Hindlimb muscle (tissue), 1 donor: ENCODE measurements around the gene CDHR5. TPM values are rescaled to one million over a fixed set of nuclear protein-coding genes. Genes with fewer than 3 reads are reported as not detected.

Experiments
- DNase-seq: peaks from one replicate; pipeline ENCODE4 v3.0.0-alpha.2; 2013
- polyA plus RNA-seq: library from polyadenylated mRNA; unstranded; fragments of 120-200 nt; gene quantifications from one replicate; pipeline ENCODE4 v1.2.1, GENCODE V29; 2013; ENCODE audit not compliant: insufficient read length

Gene CDHR5
- polyA plus RNA-seq, 1 donor: 4.1 TPM

DNA sequence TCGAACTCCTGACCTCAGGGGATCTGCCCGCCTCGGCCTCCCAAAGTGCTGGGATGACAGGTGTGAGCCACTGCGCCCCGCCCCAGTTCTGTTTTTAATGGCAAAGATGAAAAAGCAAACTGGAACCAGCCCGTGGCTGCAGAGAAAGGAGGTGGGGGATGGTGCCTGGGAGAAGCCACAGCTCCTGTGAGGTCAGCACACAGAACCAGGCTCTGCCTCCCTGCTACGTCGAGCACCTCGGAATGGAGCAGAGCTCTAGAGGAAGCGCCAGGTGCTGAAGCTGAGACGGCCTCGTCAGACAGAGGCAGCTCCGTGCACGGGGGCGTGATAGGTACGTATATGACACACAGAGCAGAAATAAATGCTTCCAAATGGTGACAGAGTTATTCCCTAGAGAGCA, 20.8 kb upstream of the CDHR5 start:
- no peak for DNase-seq

DNA sequence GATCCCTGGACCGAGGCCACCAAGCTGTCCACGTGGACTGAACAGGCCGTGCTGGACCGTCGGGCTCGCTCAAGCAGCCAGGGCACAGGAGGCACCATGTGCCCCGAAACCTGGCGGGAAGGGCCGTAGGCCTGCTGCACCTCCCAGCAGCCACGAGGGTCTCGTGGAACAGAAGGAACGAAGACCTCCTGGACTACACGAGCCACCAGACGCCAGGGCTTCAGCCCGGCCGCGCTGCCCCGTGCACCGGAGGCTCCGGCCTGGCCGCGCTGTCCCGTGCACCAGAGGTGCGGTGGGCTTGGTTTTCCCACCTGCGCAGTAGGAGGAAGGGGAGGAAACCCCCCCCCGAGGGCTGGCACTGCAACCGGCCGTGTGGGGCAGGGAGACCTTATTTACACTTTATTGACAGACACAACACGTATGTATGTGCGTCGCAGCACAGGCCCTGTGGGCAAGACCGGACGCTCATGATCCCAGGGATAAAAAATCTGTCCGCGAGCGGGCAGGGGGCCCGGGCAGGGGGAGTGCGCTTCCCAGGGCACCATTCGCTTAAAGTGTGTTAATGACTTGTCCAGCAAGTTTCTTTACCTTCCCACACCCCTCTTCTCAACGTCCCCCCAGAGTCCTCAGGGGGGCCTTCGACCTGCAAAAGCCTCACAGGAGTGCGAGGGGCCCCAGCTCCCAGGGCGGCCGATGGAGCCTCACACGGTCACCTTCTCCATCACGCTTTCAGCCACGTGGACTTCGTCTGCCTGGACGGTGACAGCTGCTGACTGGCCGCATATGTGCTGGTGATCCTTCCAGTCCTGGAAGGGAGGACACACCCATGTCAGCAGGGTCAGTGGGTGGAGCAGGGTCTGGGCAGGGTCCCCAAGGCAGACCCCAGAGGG, 19.3 kb upstream of the CDHR5 start:
- DNase-seq: no peak

DNA sequence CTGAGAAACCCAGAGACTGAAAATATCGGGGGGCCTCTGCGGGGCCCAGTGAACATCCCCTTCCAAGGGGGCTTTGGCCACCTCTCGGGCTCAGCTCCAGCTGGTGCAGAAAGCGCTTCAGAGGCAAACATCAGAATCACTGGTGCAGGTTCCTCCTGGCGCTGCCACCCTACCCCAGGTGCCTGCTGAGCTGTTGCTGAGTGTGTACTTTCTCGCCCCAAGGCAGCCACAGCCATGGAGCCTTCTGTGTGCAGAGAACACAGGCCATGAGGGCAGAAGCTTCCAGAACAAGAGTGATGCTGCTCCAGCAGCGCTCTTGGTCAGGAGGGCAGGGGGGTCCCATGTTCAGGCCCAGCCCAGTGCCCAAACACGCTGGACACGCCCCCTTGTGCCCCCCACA, 18.6 kb upstream of the CDHR5 start:
- no peak for DNase-seq

DNA sequence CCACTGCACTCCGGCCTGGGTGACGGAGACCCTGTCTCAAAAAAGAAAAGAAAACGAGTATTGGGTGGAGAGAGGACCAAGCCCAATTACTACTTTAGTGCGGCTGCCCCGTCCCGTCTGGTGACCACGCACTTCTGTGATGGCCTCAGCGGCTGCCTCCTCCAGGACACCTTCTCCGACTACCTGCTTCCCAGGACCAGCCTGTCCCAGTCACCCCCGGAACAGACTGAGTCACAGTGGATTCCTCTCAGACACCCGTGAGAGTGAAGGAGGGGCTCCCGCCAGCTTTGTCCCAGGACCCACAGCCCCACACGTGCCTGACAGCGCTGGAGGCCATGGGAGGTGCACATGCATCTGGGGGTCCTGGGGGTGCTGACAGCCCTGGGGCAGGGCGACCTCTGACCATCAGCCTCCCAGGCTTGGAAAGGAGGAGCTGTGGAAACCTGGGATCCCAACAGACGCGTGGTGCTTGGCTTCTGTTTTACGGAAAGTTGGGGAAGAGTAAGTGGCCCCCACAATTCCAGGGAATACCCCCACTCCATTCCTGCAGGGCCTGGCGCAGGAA, 17.1 kb upstream of the CDHR5 start:
- DNase-seq: no peak

DNA sequence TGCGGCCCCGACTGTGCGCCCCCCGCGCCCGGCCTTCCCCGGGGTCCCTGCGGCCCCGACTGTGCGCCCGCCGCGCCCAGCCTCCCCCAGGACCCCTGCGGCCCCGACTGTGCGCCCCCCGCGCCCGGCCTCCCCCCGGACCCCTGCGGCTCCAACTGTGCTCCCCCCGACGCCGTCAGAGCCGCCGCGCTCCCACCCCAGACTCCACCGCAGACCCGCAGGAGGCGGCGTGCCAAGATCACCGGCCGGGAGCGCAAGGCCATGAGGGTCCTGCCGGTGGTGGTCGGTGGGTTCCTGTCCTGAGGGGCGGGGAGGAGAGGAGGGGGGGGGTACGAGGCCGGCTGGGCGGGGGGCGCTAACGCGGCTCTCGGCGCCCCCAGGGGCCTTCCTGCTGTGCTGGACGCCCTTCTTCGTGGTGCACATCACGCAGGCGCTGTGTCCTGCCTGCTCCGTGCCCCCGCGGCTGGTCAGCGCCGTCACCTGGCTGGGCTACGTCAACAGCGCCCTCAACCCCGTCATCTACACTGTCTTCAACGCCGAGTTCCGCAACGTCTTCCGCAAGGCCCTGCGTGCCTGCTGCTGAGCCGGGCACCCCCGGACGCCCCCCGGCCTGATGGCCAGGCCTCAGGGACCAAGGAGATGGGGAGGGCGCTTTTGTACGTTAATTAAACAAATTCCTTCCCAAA, 15.4 kb upstream of the CDHR5 start:
- no peak for DNase-seq

DNA sequence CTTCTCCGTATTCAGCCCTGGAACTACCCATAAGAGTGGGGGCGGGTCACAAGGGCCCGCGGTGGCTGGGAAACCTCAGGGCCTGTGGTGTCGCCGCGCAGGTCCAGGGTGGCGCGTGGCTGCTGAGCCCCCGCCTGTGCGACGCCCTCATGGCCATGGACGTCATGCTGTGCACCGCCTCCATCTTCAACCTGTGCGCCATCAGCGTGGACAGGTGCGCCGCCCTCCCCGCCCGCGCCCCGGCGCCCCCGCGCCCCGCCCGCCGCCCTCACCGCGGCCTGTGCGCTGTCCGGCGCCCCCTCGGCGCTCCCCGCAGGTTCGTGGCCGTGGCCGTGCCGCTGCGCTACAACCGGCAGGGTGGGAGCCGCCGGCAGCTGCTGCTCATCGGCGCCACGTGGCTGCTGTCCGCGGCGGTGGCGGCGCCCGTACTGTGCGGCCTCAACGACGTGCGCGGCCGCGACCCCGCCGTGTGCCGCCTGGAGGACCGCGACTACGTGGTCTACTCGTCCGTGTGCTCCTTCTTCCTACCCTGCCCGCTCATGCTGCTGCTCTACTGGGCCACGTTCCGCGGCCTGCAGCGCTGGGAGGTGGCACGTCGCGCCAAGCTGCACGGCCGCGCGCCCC, 14.7 kb upstream of the CDHR5 start:
- no peak for DNase-seq

DNA sequence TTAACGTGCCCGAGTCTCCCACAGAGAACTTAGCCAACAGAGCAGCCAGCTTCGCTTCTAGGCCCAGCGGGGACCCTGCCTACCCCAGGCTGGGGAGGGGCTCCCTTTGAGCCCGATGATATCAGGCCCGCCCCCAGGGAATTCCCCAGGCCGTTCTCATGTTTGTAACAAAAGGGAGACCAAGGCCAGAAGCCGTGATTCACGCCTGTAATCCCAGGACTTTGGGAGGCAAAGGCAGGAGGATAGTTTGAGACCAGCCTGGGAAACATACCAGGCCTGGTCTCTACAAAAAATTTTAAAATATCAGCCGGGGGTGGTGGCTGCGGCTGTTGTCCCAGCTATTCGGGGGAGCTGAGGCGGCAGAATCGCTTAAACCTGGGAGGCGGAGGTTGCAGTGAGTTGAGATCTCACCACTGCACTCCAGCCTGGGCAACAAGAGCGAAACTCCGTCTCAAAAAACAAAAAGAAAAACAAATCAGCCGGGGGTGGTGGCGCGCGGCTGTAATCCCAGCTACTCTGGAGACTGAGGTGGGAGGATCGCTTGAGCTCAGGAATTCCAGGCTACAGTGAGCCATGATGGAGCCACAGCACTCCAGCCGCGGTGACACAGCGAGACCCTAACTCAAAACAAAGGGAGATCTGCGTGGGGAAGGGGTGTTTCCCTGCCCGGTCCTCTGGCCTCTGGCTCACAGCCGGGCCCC, 14.0 kb upstream of the CDHR5 start:
- no peak for DNase-seq

DNA sequence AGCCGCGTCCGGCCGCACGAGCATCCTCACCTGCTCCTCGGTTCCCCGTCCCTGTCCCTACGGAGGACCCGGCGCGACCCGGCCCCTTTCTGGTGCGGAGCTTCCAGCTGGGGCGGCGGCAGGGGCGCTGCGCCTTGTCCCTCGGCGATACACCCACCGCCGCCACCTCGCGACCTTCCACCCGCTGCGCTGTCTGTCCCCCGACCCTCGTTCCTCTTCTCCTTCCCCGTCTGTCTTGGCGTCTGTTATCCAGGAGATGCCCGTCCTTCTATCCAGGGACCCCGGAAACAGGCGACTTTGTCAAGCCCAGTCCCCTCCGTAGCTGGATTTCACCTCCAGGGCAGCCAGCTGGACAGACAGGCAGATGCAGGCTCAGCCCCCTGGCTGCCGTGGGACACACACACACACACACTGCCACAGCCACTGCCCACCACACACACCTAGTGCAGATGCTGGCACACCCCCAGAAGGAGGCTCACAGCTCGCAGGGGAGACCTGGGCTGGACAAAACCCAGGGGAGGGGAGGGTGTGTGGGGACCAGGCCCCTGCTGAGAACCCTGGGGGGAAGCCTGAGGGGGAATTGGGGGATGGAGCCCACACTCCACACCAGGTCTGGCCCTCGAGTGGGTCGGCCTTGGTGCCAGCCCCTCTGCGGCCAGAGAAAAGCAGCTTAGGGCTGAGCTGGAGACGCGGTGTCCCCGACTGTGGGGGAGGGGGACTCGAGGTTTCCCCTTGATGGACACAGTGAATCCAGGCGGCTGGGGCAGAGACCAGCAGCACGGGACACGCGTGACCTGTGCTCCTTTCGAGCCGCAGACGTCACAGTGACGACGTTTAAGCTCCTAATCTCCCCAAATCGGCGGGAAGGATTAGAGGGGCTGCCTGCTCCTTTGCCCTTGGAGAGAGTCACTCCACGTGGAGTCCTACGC, 13.1 kb upstream of the CDHR5 start:
- no peak for DNase-seq

DNA sequence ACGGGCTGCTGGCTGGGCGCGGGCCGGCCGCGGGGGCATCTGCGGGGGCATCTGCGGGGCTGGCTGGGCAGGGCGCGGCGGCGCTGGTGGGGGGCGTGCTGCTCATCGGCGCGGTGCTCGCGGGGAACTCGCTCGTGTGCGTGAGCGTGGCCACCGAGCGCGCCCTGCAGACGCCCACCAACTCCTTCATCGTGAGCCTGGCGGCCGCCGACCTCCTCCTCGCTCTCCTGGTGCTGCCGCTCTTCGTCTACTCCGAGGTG, 12.5 kb upstream of the CDHR5 start:
- no peak for DNase-seq

DNA sequence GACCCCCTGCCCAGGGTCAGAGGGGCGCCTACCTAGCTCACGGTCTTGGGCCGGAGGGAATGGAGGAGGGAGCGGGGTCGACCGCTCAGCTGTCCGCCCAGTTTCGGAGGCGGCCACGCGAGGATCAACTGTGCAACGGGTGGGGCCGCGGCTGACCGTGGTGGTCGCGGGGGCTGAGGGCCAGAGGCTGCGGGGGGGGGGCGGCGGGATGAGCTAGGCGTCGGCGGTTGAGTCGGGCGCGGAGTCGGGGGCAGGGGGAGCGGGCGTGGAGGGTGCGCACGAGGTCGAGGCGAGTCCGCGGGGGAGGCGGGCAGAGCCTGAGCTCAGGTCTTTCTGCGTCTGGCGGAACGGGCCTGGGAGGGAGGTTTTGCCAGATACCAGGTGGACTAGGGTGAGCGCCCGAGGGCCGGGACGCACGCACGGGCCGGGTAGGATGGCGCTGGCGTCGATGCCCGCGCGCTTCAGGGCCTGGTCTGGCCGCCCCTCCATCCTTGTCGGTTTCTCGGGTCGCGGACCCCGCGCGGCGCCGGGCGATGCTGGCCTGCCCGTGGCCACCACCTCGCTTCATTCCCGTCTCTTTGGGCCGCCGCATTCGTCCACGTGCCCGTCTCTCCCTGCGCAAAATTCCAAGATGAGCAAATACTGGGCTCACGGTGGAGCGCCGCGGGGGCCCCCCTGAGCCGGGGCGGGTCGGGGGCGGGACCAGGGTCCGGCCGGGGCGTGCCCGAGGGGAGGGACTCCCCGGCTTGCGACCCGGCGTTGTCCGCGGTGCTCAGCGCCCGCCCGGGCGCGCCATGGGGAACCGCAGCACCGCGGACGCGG, 12.0 kb upstream of the CDHR5 start, which contains the start of gene DRD4:
DRD4 (plus strand) TSS at position 759 of the 822 bp plus-strand sequence; CDS start at position 795, 36 bp downstream.
- no peak for DNase-seq

DNA sequence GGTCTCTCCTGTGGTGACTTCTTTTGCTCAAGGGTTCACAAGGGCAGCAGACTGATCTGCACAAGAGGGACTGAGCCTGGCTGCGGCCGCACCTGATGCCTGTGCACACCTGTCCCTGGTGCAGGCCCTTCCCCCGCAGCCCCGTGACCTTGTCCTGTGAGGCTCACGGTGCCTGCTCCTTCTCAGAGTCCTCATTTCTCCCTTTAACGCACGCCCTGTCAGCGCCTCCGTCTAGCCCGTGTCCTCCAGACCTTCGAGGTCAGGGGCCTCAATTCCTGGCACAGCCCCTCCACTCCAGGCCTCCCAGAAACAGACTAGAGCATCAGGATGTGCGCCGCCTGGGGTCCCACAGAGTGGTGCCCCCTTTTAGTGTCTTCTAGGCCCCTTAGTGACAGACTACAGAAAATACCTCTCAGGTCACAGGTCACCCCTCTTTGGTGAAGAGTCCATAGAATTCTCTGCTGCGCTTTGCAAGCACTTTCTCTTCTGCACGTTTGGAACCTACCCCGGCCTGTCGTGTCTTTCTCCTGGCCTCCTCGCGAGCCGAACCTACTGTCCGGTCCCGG, 11.3 kb upstream of the CDHR5 start:
- no peak for DNase-seq

DNA sequence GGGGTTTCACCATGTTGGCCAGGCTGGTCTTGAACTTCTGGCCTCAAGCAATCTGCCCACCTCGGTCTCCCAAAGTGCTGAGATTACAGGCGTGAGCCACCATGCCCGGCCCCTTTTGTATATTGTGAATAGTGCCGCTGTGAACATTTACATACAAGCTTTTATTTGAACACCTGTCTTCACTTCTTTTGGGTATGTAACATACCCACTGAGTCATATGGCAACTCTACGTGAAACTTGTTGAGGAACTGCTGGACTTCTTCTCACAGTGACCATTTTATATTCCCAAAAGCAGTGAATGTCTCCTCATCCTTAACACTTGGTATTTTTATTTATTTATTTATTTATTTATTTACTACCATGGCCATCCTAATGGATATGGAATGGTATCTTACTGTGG, 6.1 kb upstream of the CDHR5 start:
- no peak for DNase-seq

DNA sequence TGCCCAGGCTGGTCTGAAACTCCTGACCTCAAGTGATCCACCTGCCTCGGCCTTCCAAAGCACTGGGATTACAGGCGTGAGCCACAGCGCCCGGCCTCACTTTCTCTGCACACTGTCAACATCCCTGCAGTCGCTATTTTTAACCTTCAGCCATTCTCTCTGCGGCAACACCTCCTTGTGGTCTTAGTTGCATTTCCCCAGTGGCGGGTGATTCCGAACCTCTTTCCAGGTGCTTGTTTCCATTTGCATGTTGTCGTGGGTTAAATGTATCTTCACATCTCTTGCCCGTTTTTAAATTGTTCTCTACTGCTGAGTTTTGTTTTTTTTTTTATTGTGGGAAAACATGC, 4.5 kb upstream of the CDHR5 start:
- no peak for DNase-seq

DNA sequence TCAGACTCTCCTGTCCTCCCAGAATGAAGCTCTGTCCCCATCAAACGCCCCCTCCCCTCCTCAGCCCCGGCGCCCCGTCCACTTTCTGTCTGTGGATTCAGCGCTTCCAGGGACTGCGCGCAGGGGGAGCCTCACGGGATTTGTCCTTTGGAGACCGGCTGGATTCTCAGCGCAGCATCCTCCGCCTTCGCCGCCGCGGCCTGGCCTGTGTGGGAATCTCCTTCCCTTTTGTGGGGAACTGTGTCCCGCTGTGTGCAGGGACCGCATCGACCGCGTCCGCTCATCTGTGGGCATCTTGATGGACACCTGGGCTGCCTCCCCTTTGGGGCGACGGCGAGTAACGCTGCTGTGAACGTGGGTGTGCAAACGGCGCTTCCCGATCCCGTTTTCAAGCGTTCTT, 3.3 kb upstream of the CDHR5 start:
- no peak for DNase-seq

DNA sequence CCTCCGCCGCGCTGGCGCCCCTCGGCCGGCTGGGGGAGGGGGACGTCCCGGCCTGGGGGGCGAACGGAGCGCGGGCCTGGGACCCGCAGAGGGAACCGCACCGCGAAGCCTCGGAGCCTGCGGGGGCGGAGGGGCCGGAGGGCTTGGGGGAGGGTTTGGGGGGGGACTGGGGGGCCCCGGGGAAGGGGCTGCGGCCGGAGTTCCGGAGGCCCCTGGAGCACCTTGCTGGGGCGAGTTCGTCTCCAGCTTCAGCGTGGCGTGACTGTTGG, 2.5 kb upstream of the CDHR5 start:
- no peak for DNase-seq

DNA sequence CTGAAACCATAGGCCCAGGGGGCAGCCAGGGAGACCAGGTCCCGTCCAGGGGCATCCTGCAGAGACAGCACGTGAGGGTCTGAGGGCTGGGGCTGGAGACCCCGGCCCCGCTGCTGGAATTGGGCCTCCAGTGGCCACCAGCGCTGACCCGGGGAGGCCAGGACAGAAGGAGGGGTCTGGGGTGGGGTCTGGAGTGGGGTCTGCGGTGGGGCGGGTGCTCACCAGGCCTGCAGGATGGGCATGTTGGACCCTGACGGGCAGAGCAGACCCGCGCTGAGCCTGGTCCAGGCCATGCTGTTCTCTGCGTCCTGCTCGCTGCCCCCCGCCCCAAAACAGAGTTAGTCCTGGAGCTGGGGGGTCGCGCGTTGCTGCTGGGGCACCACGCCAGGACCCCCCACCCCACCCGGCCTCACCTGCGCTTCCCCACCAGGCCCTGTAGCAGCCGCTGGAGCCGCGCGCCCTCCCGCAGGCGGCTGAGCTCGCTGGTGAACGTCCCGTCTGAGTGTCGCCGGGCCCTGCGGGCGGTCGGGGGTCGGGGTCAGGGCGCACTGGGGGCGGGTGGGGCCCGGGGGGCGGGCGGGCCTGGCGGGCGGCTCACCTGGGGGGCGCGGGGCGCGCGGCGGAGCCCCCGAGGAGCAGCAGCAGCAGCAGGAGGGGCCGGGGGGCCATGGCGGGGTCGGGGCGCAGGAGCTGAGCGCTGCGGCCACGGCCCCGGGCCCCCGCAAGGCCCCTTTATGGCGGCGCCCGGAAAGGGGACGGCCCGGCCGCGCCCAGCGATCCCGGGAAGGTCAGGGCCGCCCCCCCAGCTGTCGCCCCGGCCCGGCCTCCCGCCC, 1.9 kb upstream of the CDHR5 start, which contains the start of gene SCT:
SCT (minus strand) TSS at position 707 of the 833 bp plus-strand sequence; CDS start at position 669, 38 bp downstream.
- DNase-seq: no peak

DNA sequence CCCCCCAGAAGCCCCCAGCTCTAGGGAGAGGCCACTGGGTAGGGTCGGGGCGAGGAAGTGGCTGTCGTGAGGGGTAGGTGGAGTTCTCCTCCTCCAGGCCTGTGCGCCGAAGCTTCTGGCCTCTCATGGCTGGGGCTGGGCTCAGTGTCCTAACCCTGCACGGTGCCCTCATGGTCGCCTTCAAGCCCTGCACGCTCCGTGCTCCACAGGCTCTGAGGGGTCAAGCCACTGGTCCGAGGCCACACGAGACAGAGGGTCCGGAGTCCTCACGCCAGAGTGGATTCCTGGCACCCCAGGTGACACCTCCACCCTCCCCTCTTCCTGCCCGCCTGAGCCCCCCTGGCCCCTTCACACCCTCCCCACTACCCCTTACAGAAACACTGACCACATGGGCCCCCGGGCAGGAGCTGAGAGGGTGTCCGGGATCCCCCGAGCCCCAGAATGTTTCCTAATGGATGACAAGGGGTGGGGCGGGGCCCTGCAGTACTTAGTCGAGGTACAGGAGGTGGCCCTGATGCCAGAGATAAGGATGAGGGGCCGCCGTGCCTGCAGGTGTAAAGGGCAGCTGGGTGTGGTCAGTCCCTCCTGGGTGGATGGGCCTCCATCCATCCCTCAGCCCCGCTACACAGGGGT, 997 bp upstream of the CDHR5 start:
- DNase-seq: no peak

DNA sequence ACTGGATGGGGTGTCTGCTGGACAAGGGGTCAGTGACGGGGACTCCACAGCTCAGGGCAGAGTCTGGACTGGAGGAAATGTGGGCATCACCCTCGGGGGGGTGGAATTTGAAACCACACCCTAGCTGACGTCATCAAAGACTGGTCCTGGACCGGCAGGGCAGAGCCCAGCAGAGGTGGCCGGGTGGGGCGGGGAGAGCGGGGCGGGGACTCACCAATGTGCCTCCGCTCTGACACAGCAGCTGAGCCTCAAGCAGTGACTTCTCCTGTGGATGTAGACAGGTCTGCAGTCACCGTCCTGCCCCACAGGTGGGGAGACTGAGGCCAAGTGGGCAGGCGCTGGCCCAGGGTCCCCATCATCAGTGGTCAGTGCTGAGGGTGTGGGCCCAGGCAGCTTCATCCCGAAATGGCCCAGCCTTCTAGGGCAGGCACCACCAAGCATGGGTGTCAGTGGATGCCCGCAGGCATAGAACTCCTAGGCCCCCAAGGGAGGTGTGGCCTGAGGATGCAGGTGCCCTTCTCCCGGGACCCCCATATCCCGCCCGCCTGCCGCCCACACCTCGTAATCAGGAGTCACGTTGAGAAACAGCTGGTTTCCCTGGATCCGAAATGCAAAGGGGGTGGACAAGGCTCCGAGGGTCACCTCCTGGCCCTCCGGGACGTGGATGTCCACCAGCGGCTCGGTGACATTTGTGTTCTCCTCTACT, 603 bp downstream of the CDHR5 start:
- no peak for DNase-seq
